ENCODE data around the gene ASPG. TPM values are rescaled to one million over a fixed set of nuclear protein-coding genes. Genes with fewer than 3 reads are reported as not detected.

The ASPG gene
- polyA plus RNA-seq, 1 experiment = 0.12 TPM

- ChIA-PET CTCF (interaction anchor here (1.0 kb wide), 1 partner anchor 10 kb away, joined by 6 read pairs; no protein-coding TSS in a partner anchor), POLR2A (no interaction called here)
- no peak for DNase-seq (ENCODE audit: low read depth)
- Histone ChIP-seq H3K4me3 (ENCODE audit: low read depth, low read length) (no peak overlapping the region), H3K27me3 (ENCODE audit: control insufficient read depth, insufficient read depth, low read length) (no peaks in the 10 kb centered on the region), H3K36me3 (ENCODE audit: control insufficient read depth, insufficient read depth, low read length) (no peaks in the 10 kb centered on the region)
- no peak for TF ChIP-seq CTCF (IDR thresholded peaks at IDR 0.05; ENCODE audit: insufficient read depth, low read depth, low read length)
Measured at GRCh38 chr14:104066279-104066678, 19.2 kb upstream of the ASPG start.

- Histone ChIP-seq H3K36me3 (ENCODE audit: control insufficient read depth, insufficient read depth, low read length) (no peaks in the 10 kb centered on the region), H3K27me3 (ENCODE audit: control insufficient read depth, insufficient read depth, low read length) (no peaks in the 10 kb centered on the region), H3K4me3 (ENCODE audit: low read depth, low read length) (no peak overlapping the region)
- DNase-seq (ENCODE audit: low read depth) = no peak
- ChIA-PET CTCF (interaction anchor here (1.0 kb wide), 1 partner anchor 10 kb away, joined by 6 read pairs; no protein-coding TSS in a partner anchor), POLR2A (no interaction called here)
- TF ChIP-seq CTCF (IDR thresholded peaks at IDR 0.05; ENCODE audit: insufficient read depth, low read depth, low read length) = no peak
Measured at GRCh38 chr14:104066719-104067295, 18.7 kb upstream of the ASPG start.

GRCh38 chr14:104069541-104069940 lies 16.0 kb upstream of the ASPG start:
- H3K36me3 ChIP-seq (ENCODE audit: control insufficient read depth, insufficient read depth, low read length) = no peaks in the 10 kb centered on the region
- no peak for DNase-seq (ENCODE audit: low read depth)
- no peak for TF ChIP-seq CTCF (IDR thresholded peaks at IDR 0.05; ENCODE audit: insufficient read depth, low read depth, low read length)
- CTCF ChIA-PET = interaction anchor here (0.6 to 1.5 kb wide), 2 partner anchors 8 to 677 kb away, joined by 3 to 14 read pairs; no protein-coding TSS in a partner anchor
- H3K27me3 ChIP-seq (ENCODE audit: control insufficient read depth, insufficient read depth, low read length) = no peaks in the 10 kb centered on the region
- H3K4me3 ChIP-seq (ENCODE audit: low read depth, low read length) = no peak overlapping the region
- POLR2A ChIA-PET = no interaction called here

DNA sequence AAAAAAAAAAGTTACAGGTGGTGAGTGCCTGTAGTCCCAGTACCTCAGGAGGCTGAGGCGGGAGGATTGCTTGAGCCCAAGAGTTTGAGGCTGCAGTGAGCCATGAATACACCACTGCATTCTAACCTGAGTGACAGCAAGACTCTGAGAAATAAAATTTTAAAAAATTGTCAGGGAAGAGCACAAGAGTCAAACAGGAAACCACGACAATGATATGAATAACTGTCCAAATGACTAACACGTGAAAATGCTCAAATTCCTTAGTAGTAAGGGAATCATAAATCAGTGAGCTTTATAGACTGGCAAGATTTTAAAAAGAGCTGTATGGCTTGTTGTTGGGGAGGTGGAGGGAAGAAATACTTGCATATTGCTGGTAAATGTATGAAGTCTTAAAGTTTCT lies 12.9 kb upstream of the ASPG start:
- no peak overlapping the region for H3K4me3 ChIP-seq (ENCODE audit: low read depth, low read length)
- ChIA-PET POLR2A (no interaction called here), CTCF (interaction anchor here (0.7 kb wide), 1 partner anchor 483 kb away, joined by 3 read pairs; no protein-coding TSS in a partner anchor)
- H3K36me3 ChIP-seq (ENCODE audit: control insufficient read depth, insufficient read depth, low read length) = no peaks in the 10 kb centered on the region
- no peaks in the 10 kb centered on the region for H3K27me3 ChIP-seq (ENCODE audit: control insufficient read depth, insufficient read depth, low read length)
- no peak for DNase-seq (ENCODE audit: low read depth)
- no peak for TF ChIP-seq CTCF (IDR thresholded peaks at IDR 0.05; ENCODE audit: insufficient read depth, low read depth, low read length)

DNA sequence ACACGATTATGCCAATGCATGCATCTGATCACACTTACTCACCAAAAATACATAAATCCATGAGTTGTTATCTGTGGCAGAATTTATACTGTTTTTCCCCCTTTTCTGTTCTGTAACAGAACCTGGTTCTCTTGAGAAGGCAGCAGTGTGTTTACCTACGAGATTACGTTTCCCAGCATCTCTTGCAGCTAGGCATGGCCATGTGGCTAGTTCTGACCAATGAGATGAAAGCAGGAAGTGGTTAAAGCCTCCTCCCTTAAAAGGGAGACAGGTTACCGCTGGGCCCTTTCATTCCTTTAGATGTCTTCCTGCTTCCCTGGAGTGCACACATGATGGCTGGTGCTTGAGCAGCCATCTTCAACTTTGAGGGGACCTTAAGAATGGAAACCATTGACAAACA lies 11.7 kb upstream of the ASPG start:
- DNase-seq (ENCODE audit: low read depth) = no peak
- Histone ChIP-seq H3K4me3 (ENCODE audit: low read depth, low read length) (no peak overlapping the region), H3K36me3 (ENCODE audit: control insufficient read depth, insufficient read depth, low read length) (no peaks in the 10 kb centered on the region), H3K27me3 (ENCODE audit: control insufficient read depth, insufficient read depth, low read length) (no peaks in the 10 kb centered on the region)
- POLR2A ChIA-PET = no interaction called here
- CTCF ChIA-PET = no interaction called here
- TF ChIP-seq CTCF (IDR thresholded peaks at IDR 0.05; ENCODE audit: insufficient read depth, low read depth, low read length) = no peak
